GM12878 (cell line): ENCODE results near the gene LRP5. TPM values are rescaled to one million over a fixed set of nuclear protein-coding genes. Genes with fewer than 3 reads are reported as not detected.

Experiments
- ATAC-seq: fragments of 200-7000 bp; cut with Tn5 transposase; 3 replicates; pipeline ENCODE4 v1.9.1; 2020; ENCODE audit warnings: mild to moderate bottlenecking, moderate library complexity
- BruUV-seq: library from RNA; stranded (reverse); fragments of 400-500 nt; replicated peaks from 2 replicates; lab custom pipeline; 2021; lab: Mats Ljungman, UMichigan
- CTCF ChIA-PET: fragments of 300-600 bp; sonication (Branson Sonifier 250); formaldehyde crosslinking; extraction: SDS; loops from one replicate; lab custom pipeline; 2021; ENCODE audit warnings: inconsistent platforms; lab: Yijun Ruan, JAX
- POLR2A ChIA-PET: fragments of 350-600 bp; formaldehyde crosslinking; extraction: SDS; loops from one replicate; lab custom pipeline; 2021; ENCODE audit warnings: inconsistent platforms; lab: Charles Lee
- RAD21 ChIA-PET: fragments of 300-600 bp; sonication (Branson Sonifier 250); formaldehyde crosslinking; loops from one replicate; lab custom pipeline; 2023; ENCODE audit warnings: antibody characterized with exemption; ENCODE audit not compliant: unreplicated experiment; lab: Charles Lee
- SMC1A ChIA-PET: fragments of 300-600 bp; sonication (Branson Sonifier 250); formaldehyde crosslinking; loops from one replicate; lab custom pipeline; 2023; ENCODE audit not compliant: unreplicated experiment, uncharacterized antibody; lab: Charles Lee
- DNase-seq: peaks from one replicate; pipeline ENCODE4 v3.0.0-alpha.2; 2011; ENCODE audit warnings: low read depth, low spot score
- FAIRE-seq: peaks from 3 replicates; lab custom pipeline; 2011; peaks lifted over from hg19 to GRCh38; lab: Jason Lieb, UNC
- H2AFZ ChIP-seq: 2 replicates; pipeline ENCODE4 v1.6.0; 2011; ENCODE audit warnings: low read depth, low read length, control low read depth; ENCODE audit not compliant: control insufficient read depth
- H3K27ac ChIP-seq: 2 replicates; pipeline ENCODE4 v1.5.1; 2011; ENCODE audit warnings: control low read depth; ENCODE audit not compliant: control insufficient read depth, insufficient read depth
- H3K27me3 ChIP-seq, 2 experiments: replicated peaks in 1 of 2; 2 replicates each; pipeline versions ENCODE4 v1.6.0 to v1.6.1; 2011; ENCODE audit warnings: low read length in 1 of 2; ENCODE audit not compliant: control insufficient read depth in 2 of 2, insufficient read depth in 2 of 2
- H3K36me3 ChIP-seq, 2 experiments: 2 replicates each; pipeline ENCODE4 v1.5.1; 2011; ENCODE audit warnings: low read length in 1 of 2; ENCODE audit not compliant: control insufficient read depth in 2 of 2, insufficient read depth in 2 of 2
- H3K4me1 ChIP-seq: 2 replicates; pipeline ENCODE4 v1.6.1; 2011; ENCODE audit warnings: mild to moderate bottlenecking, low read length, moderate library complexity, mixed read lengths; ENCODE audit not compliant: control insufficient read depth, insufficient read depth
- H3K4me2 ChIP-seq: 2 replicates; pipeline ENCODE4 v1.6.0; 2011; ENCODE audit warnings: control low read depth; ENCODE audit not compliant: control insufficient read depth, insufficient read depth
- H3K4me3 ChIP-seq: fragments of 200-600 bp; sonication (generic); 2 replicates; pipeline ENCODE4 v1.5.1; 2016
- H3K79me2 ChIP-seq: 2 replicates; pipeline ENCODE4 v1.6.0; 2011; ENCODE audit warnings: low read length; ENCODE audit not compliant: control insufficient read depth, insufficient read depth
- H3K9ac ChIP-seq: 2 replicates; pipeline ENCODE4 v1.8.0; 2011; ENCODE audit warnings: low read length, control low read depth, mixed read lengths; ENCODE audit not compliant: control insufficient read depth, insufficient read depth
- H3K9me3 ChIP-seq: replicated peaks from 3 replicates; pipeline ENCODE4 v1.5.1; 2011; ENCODE audit warnings: mild to moderate bottlenecking, low read length; ENCODE audit not compliant: control insufficient read depth, insufficient read depth
- H4K20me1 ChIP-seq: 2 replicates; pipeline ENCODE4 v1.6.0; 2011; ENCODE audit not compliant: control insufficient read depth, insufficient read depth
- BCLAF1 ChIP-seq: fragments of 450-650 bp; IDR thresholded peaks from 2 replicates; pipeline ENCODE4 v1.6.1; 2017; ENCODE audit warnings: antibody characterized with exemption, mild to moderate bottlenecking, moderate library complexity
- CEBPB ChIP-seq, 2 experiments: fragments of 150-350 bp in 1 of 2; IDR thresholded peaks; 2 replicates each; pipeline ENCODE4 v1.6.1; 2012 to 2014; ENCODE audit warnings: low read depth in 2 of 2, low read length in 2 of 2, borderline replicate concordance in 1 of 2, inconsistent platforms in 1 of 2
- E4F1 ChIP-seq: fragments of 450-650 bp; IDR thresholded peaks from 2 replicates; pipeline ENCODE4 v1.6.1; 2018; ENCODE audit warnings: borderline replicate concordance, mild to moderate bottlenecking; ENCODE audit not compliant: partially characterized antibody
- HDGF ChIP-seq: fragments of 450-650 bp; IDR thresholded peaks from 2 replicates; pipeline ENCODE4 v1.6.1; 2016; ENCODE audit warnings: antibody characterized with exemption
- IRF3 ChIP-seq: fragments of 450-650 bp; IDR thresholded peaks from 2 replicates; pipeline ENCODE4 v1.6.1; 2014; ENCODE audit warnings: mild to moderate bottlenecking
- LARP7 ChIP-seq: fragments of 450-650 bp; IDR thresholded peaks from 2 replicates; pipeline ENCODE4 v1.6.1; 2017; ENCODE audit warnings: mild to moderate bottlenecking
- MEF2B ChIP-seq: fragments of 450-650 bp; IDR thresholded peaks from 2 replicates; pipeline ENCODE4 v1.6.1; 2018; ENCODE audit warnings: mild to moderate bottlenecking, moderate library complexity; ENCODE audit not compliant: partially characterized antibody, poor library complexity, severe bottlenecking
- NR2C2 ChIP-seq: IDR thresholded peaks from 2 replicates; pipeline ENCODE4 v1.6.1; 2011; ENCODE audit warnings: borderline replicate concordance, low read depth; ENCODE audit not compliant: control insufficient read depth, insufficient read length
- NR2F1 ChIP-seq: fragments of 450-650 bp; conservative IDR thresholded peaks from 2 replicates; pipeline ENCODE4 v1.6.1; 2017; ENCODE audit warnings: mild to moderate bottlenecking
- SMAD5 ChIP-seq: IDR thresholded peaks from 2 replicates; pipeline ENCODE4 v1.6.1; 2016; ENCODE audit warnings: antibody characterized with exemption, low read depth
- SREBF1 ChIP-seq: IDR thresholded peaks from 2 replicates; pipeline ENCODE4 v1.6.1; 2012; ENCODE audit warnings: mild to moderate bottlenecking, low read length
- ZSCAN29 ChIP-seq: fragments of 450-650 bp; IDR thresholded peaks from 2 replicates; pipeline ENCODE4 v1.6.1; 2017; ENCODE audit warnings: mild to moderate bottlenecking, moderate library complexity
- WGBS: methylation state at CpG from one replicate; pipeline ENCODE4 v1.1.6; 2016; ENCODE audit warnings: low lambda C conversion rate; ENCODE audit not compliant: insufficient replicate concordance, insufficient coverage; ENCODE audit errors: missing lambda C conversion rate; 5-methylcytosine and 5-hydroxymethylcytosine counted together
- in situ Hi-C: fragments of 300-500 bp; cut with MboI; formaldehyde crosslinking; loops from 9 replicates; pipeline ENCODE4 v1.14.3; 2018; ENCODE audit warnings: mixed read lengths
- intact Hi-C: fragments of 100-400 bp; cut with micrococcal nuclease; formaldehyde crosslinking; loops from one replicate; pipeline ENCODE4 v1.14.2; 2022; ENCODE audit not compliant: unreplicated experiment
- polyA plus RNA-seq, 11 experiments: library from polyadenylated mRNA; depleted of rRNA in 4 of 11; unstranded in 6 of 11; stranded (reverse) in 5 of 11; fragments of >200 nt; fragmentation: Nextera tagmentation in 4 of 11; fragmentation: Illumina TruSeq in 1 of 11; extraction: Ambion mirVana in 4 of 11; extraction: Trizol in 1 of 11; gene quantifications; 1 replicate in 1 of 11; 2 replicates in 10 of 11; pipeline versions ENCODE4 v1.2.1 to v1.2.3, GENCODE V29; 2011 to 2016; ENCODE audit warnings: inconsistent platforms in 2 of 11, missing spikeins in 2 of 11, low read depth in 1 of 11
- total RNA-seq, 4 experiments: library from RNA; depleted of rRNA in 3 of 4; stranded (reverse); fragments of >200 nt in 3 of 4; fragmentation: Illumina TruSeq in 1 of 4; extraction: Trizol in 1 of 4; gene quantifications; 2 replicates each; pipeline versions ENCODE4 v1.2.1 to v1.2.3, GENCODE V29; 2013 to 2021

LRP5 gene
- total and polyA plus RNA-seq, 10 of the 15 experiments (the other 5 are each of a cell fraction or from before 2014, with no cell fraction given): 0.37 to 34.0 (median 6.6) TPM

- intact Hi-C loops (no loop called here), in situ Hi-C loops (no loop called here)
- no peak overlapping the region for H3K4me3 ChIP-seq
- H3K4me1 ChIP-seq: no peaks in the 10 kb centered on the region
- DNase-seq: no peak
- no peaks in the 10 kb centered on the region for H4K20me1 ChIP-seq
- no peak overlapping the region for H3K4me2 ChIP-seq
- POLR2A ChIA-PET: no interaction called here
- no TSS peak for BruUV-seq
- FAIRE-seq: no peak
- H2AFZ ChIP-seq: no peak overlapping the region
- 47% methylated on average over 7 of the region's 7 CpGs for WGBS
- H3K27me3 ChIP-seq: no peaks in the 10 kb centered on the region
- peaks cover 0 to 11% of the 10 kb centered on the region in 2 experiments; a peak in 3 of 4 replicates for H3K36me3 ChIP-seq
- no peak for ATAC-seq
- RAD21 ChIA-PET: no interaction called here
- SMC1A ChIA-PET: no interaction called here
- no peak for TF ChIP-seq SREBF1
- TF ChIP-seq, all 136 proteins: peak for 0
- Histone ChIP-seq H3K9ac (no peak overlapping the region), H3K27ac (no peak overlapping the region), H3K79me2 (no peaks in the 10 kb centered on the region), H3K9me3 (peaks cover 4% of the 10 kb centered on the region; the same call in 2 of the 3 replicates)
- CTCF ChIA-PET: no interaction called here
These were observed 43.1 kb downstream of the LRP5 start for GRCh38 chr11:68355471-68355870.

GRCh38 chr11:68357568-68357967 lies 45.2 kb downstream of the LRP5 start:
- Histone ChIP-seq H4K20me1 (no peaks in the 10 kb centered on the region), H2AFZ (no peak overlapping the region), H3K4me1 (no peaks in the 10 kb centered on the region), H3K27me3 (no peaks in the 10 kb centered on the region), H3K9ac (no peak overlapping the region), H3K9me3 (peaks cover 4% of the 10 kb centered on the region; the same call in 2 of the 3 replicates), H3K27ac (no peak overlapping the region), H3K4me3 (no peak overlapping the region), H3K79me2 (no peaks in the 10 kb centered on the region), H3K4me2 (no peak overlapping the region), H3K36me3 (peaks cover 0 to 12% of the 10 kb centered on the region in 2 experiments; a peak in 3 of 4 replicates)
- SMC1A ChIA-PET: interaction anchor here (0.6 kb wide), 1 partner anchor 99 kb away, joined by 3 read pairs; no protein-coding TSS in a partner anchor
- no peak for FAIRE-seq
- CTCF ChIA-PET: no interaction called here
- no peak for ATAC-seq
- intact Hi-C loops: no loop called here
- POLR2A ChIA-PET: no interaction called here
- no TSS peak for BruUV-seq
- WGBS: 71% methylated on average over 14 of the region's 14 CpGs
- no peak for DNase-seq
- RAD21 ChIA-PET: no interaction called here
- in situ Hi-C loops: no loop called here
- TF ChIP-seq SMAD5 (no peak), ZSCAN29 (no peak), E4F1 (no peak), HDGF (no peak), BCLAF1 (no peak), CEBPB (IDR thresholded peaks at IDR 0.05; ENCODE audit: borderline replicate concordance in 1 of 2, low read depth in 2 of 2, low read length in 2 of 2) (no peak), NR2C2 (no peak), NR2F1 (no peak), LARP7 (no peak), MEF2B (no peak), IRF3 (no peak)
